Karpas-422 (cell line): ENCODE results near the gene HDAC9. TPM values are rescaled to one million over a fixed set of nuclear protein-coding genes. Genes with fewer than 3 reads are reported as not detected.
"Not testable (repeated sequence)": the region's sequence is repeated elsewhere in the genome, so short reads cannot be mapped to it uniquely, and the experiment has no call there.

Experiments used
- DNase-seq: peaks from one replicate; pipeline ENCODE4 v3.0.0-alpha.2; 2015
- H2AFZ ChIP-seq: fragments of 200-600 bp; sonication (generic); 2 replicates; pipeline ENCODE4 v1.6.1; 2014; ENCODE audit warnings: antibody characterized with exemption, low read length, mixed read lengths
- H3K27ac ChIP-seq: fragments of 200-600 bp; sonication (generic); 2 replicates; pipeline ENCODE4 v1.5.1; 2014; ENCODE audit warnings: mild to moderate bottlenecking, low read length, moderate library complexity
- H3K27me3 ChIP-seq: fragments of 200-600 bp; sonication (generic); 2 replicates; pipeline ENCODE4 v1.6.1; 2014; ENCODE audit warnings: low read length, mixed read lengths
- H3K36me3 ChIP-seq: fragments of 200-600 bp; sonication (generic); 2 replicates; pipeline ENCODE4 v1.6.1; 2014; ENCODE audit warnings: low read length, mixed read lengths; ENCODE audit not compliant: insufficient read depth
- H3K4me1 ChIP-seq: fragments of 200-600 bp; sonication (generic); 2 replicates; pipeline ENCODE4 v1.6.1; 2014; ENCODE audit warnings: mild to moderate bottlenecking, low read length, mixed read lengths
- H3K4me2 ChIP-seq: fragments of 200-600 bp; sonication (generic); 2 replicates; pipeline ENCODE4 v1.6.1; 2014; ENCODE audit warnings: low read length, low read depth, mild to moderate bottlenecking; ENCODE audit not compliant: poor library complexity, severe bottlenecking
- H3K4me3 ChIP-seq: fragments of 200-600 bp; sonication (generic); 2 replicates; pipeline ENCODE4 v1.5.1; 2014; ENCODE audit warnings: mild to moderate bottlenecking, antibody characterized with exemption, low read length, mixed read lengths
- H3K79me2 ChIP-seq: fragments of 200-600 bp; sonication (generic); 2 replicates; pipeline ENCODE4 v1.6.1; 2014; ENCODE audit warnings: mild to moderate bottlenecking, low read length, mixed read lengths
- H3K9ac ChIP-seq: fragments of 200-600 bp; sonication (generic); 2 replicates; pipeline ENCODE4 v1.6.0; 2014; ENCODE audit warnings: low read length
- H3K9me2 ChIP-seq: fragments of 200-600 bp; sonication (generic), shearing (Covaris generic); replicated peaks from 2 replicates; pipeline ENCODE4 v1.6.0; 2014; ENCODE audit warnings: mild to moderate bottlenecking, low read length, moderate library complexity; ENCODE audit not compliant: insufficient read depth
- H3K9me3 ChIP-seq: fragments of 300-700, 200-600 bp; sonication (generic); 2 replicates; pipeline ENCODE4 v1.6.1; 2014; ENCODE audit warnings: low read length, mixed read lengths
- H4K20me1 ChIP-seq: fragments of 200-600 bp; sonication (generic); 2 replicates; pipeline ENCODE4 v1.6.1; 2014; ENCODE audit warnings: mild to moderate bottlenecking, antibody characterized with exemption, low read length, low read depth; ENCODE audit not compliant: insufficient read depth
- total RNA-seq: library from RNA; depleted of rRNA; stranded (reverse); fragments of >200 nt; shearing (Covaris generic); gene quantifications from 2 replicates; pipeline ENCODE4 v1.2.3, GENCODE V29; 2014; ENCODE audit warnings: low replicate concordance

Gene HDAC9
- total RNA-seq, 1 experiment from 2014 or later: 5.2 TPM

DNA sequence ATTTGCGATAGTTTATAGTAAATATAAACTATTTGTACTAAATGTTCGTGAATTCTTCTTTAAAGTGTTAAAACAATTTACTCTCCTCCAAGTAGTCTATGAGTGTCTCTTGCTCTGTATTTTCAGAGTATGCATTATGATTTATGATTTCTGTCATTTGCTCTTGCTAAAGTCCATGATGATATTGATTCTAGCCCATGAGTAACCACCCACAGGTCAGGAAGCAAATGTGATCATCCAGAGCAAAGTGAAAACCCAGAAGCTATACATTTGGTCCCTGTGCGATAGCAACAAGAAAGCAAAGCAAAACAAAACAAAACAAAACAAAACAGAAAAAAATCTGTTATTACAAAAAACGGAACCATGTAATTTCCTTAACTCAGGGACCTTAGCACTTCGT lies 225.9 kb downstream of the HDAC9 start:
- H3K9me3 ChIP-seq: no peaks in the 10 kb centered on the region

GRCh38 chr7:18724318-18724717 lies 228.8 kb downstream of the HDAC9 start:
- Histone ChIP-seq H3K9me2 (no peaks in the 10 kb centered on the region), H3K27me3 (no peaks in the 10 kb centered on the region), H4K20me1 (no peaks in the 10 kb centered on the region), H3K27ac (no peak overlapping the region), H3K79me2 (no peaks in the 10 kb centered on the region), H3K9ac (no peak overlapping the region), H3K9me3 (no peaks in the 10 kb centered on the region), H3K4me2 (no peak overlapping the region), H3K4me1 (no peaks in the 10 kb centered on the region), H2AFZ (no peak overlapping the region), H3K36me3 (no peaks in the 10 kb centered on the region), H3K4me3 (no peak overlapping the region)
- no peak for DNase-seq

More for the DNA sequence above, 225.9 kb downstream of the HDAC9 start:
- Histone ChIP-seq H3K27me3 (no peaks in the 10 kb centered on the region), H3K4me1 (no peaks in the 10 kb centered on the region), H3K9ac (no peak overlapping the region), H3K36me3 (no peaks in the 10 kb centered on the region), H3K27ac (no peak overlapping the region), H3K79me2 (no peaks in the 10 kb centered on the region), H3K9me2 (no peaks in the 10 kb centered on the region), H2AFZ (no peak overlapping the region), H4K20me1 (no peaks in the 10 kb centered on the region), H3K4me2 (no peak overlapping the region), H3K4me3 (no peak overlapping the region)
- no peak for DNase-seq

DNA sequence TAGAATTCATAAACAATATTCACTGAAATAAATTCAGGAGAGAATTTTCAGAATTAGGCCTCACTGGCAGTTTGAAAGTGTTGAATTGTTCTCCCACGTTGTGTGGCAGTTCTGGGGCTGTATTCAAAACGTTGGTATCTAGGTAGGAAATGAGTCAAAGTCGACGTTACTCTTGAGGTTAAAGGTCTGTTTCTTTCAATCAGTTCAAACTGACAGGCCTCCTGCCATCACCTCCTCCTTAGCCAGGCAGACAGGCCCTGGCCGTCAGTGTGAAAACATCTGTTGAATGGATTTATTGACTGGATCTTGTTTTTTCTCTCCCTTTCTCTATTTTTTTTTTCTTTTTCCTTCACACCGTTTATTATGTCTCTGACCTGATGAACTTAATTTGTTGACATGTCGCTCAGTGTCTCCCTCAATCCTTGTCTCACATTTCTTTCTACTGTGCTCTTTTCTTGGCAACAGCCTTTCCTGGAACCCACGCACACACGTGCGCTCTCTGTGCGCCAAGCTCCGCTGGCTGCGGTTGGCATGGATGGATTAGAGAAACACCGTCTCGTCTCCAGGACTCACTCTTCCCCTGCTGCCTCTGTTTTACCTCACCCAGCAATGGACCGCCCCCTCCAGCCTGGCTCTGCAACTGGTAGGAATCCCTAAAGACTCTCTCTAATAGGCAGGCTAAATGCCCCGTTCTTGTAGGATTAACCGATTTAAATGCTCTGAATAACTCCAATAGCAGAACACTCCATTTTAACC lies 231.7 kb downstream of the HDAC9 start:
- Histone ChIP-seq H4K20me1 (no peaks in the 10 kb centered on the region), H3K9ac (no peak overlapping the region), H3K4me3 (no peak overlapping the region), H3K4me1 (no peaks in the 10 kb centered on the region), H3K9me2 (no peaks in the 10 kb centered on the region), H3K27ac (no peak overlapping the region), H3K36me3 (no peaks in the 10 kb centered on the region), H3K9me3 (no peaks in the 10 kb centered on the region), H3K79me2 (no peaks in the 10 kb centered on the region), H3K27me3 (no peaks in the 10 kb centered on the region), H3K4me2 (no peak overlapping the region), H2AFZ (no peak overlapping the region)
- no peak for DNase-seq

DNA sequence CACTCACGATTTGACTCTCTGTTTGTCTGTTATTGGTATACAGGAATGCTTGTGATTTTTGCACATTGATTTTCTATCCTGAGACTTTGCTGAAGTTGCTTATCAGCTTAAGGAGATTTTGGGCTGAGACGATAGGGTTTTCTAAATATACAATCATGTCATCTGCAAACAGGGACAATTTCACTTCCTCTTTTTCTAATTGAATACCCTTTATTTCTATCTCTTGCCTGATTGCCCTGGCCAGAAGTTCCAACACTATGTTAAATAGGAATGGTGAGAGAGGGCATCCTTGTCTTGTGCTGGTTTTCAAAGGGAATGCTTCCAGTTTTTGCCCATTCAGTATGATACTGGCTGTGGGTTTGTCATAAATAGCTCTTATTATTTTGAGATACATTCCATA lies 240.5 kb downstream of the HDAC9 start:
- H3K4me3 ChIP-seq, H3K27ac ChIP-seq, H3K36me3 ChIP-seq, DNase-seq, H3K27me3 ChIP-seq, H2AFZ ChIP-seq, H4K20me1 ChIP-seq, H3K79me2 ChIP-seq, H3K4me2 ChIP-seq, H3K9me2 ChIP-seq, H3K9ac ChIP-seq, H3K9me3 ChIP-seq, H3K4me1 ChIP-seq: not testable (repeated sequence)

GRCh38 chr7:18740579-18740988 lies 245.0 kb downstream of the HDAC9 start:
- Histone ChIP-seq H3K36me3 (no peaks in the 10 kb centered on the region), H3K4me2 (no peak overlapping the region), H3K9ac (no peak overlapping the region), H3K9me3 (no peaks in the 10 kb centered on the region), H4K20me1 (no peaks in the 10 kb centered on the region), H3K4me1 (no peaks in the 10 kb centered on the region), H2AFZ (no peak overlapping the region), H3K27ac (no peak overlapping the region), H3K27me3 (no peaks in the 10 kb centered on the region), H3K4me3 (no peak overlapping the region), H3K79me2 (no peaks in the 10 kb centered on the region), H3K9me2 (no peaks in the 10 kb centered on the region)
- DNase-seq: no peak

GRCh38 chr7:18753972-18754610 lies 258.5 kb downstream of the HDAC9 start:
- Histone ChIP-seq H3K9me2 (no peaks in the 10 kb centered on the region), H3K36me3 (no peaks in the 10 kb centered on the region), H3K27me3 (no peaks in the 10 kb centered on the region), H3K9me3 (no peaks in the 10 kb centered on the region), H3K27ac (no peak overlapping the region), H3K4me1 (no peaks in the 10 kb centered on the region), H3K4me2 (no peak overlapping the region), H3K9ac (no peak overlapping the region), H2AFZ (no peak overlapping the region), H3K4me3 (no peak overlapping the region), H3K79me2 (no peaks in the 10 kb centered on the region), H4K20me1 (no peaks in the 10 kb centered on the region)
- no peak for DNase-seq

DNA sequence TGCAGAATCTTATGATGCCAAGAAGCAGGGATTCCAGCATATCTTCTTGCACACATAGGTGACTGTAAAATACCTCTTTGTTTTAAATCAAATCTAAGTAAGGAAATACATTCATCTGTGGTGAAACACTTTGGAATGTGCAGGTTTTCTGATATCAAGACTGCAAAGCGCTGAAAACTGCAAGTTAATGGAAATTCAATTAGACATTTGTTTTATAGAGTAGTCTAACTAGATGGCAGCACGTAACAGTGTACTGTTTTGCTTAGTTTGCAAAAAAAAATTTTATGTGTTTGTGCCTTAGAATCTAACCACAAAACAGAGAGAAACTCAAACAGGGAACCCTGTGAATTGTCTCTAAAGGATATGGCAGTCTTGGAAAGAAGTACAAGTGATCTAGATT lies 259.2 kb downstream of the HDAC9 start:
- no peaks in the 10 kb centered on the region for H3K36me3 ChIP-seq
- no peaks in the 10 kb centered on the region for H3K27me3 ChIP-seq
- no peak overlapping the region for H2AFZ ChIP-seq
- no peak for DNase-seq
- no peaks in the 10 kb centered on the region for H4K20me1 ChIP-seq
- H3K9me2 ChIP-seq: no peaks in the 10 kb centered on the region
- no peaks in the 10 kb centered on the region for H3K79me2 ChIP-seq
- H3K4me2 ChIP-seq: no peak overlapping the region
- H3K27ac ChIP-seq: no peak overlapping the region
- no peak overlapping the region for H3K9ac ChIP-seq
- H3K4me3 ChIP-seq: no peak overlapping the region
- H3K4me1 ChIP-seq: no peaks in the 10 kb centered on the region
- H3K9me3 ChIP-seq: no peaks in the 10 kb centered on the region

DNA sequence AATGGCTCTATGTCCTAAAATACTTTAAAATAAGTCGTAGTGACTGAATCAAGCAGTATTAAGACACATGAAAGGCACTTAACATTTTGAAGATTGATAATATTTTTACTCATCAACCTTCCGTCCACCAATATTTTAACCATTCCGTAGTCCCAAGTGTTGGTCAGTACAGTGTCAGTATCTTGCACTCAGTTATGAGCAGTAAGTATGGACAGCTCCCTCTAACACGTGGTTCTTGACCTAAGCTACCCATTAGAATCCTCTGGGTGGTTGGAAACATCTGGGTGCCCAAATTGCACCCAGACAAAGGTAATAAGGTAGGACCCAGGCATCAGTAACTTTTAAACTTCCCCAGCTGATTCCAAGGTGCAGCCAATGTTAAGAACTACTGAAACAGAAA lies 260.2 kb downstream of the HDAC9 start:
- Histone ChIP-seq H3K36me3 (no peaks in the 10 kb centered on the region), H3K9me3 (no peaks in the 10 kb centered on the region), H3K9me2 (no peaks in the 10 kb centered on the region), H3K27ac (no peak overlapping the region), H3K79me2 (no peaks in the 10 kb centered on the region), H2AFZ (no peak overlapping the region), H4K20me1 (no peaks in the 10 kb centered on the region), H3K4me1 (no peaks in the 10 kb centered on the region), H3K4me3 (no peak overlapping the region), H3K27me3 (no peaks in the 10 kb centered on the region), H3K4me2 (no peak overlapping the region), H3K9ac (no peak overlapping the region)
- no peak for DNase-seq
